ENCODE results near the gene ARHGEF38.
A peak's percentile ranks its signal among the peaks of the same experiment; 100 is the strongest.
"Not testable (repeated sequence)": the region's sequence is repeated elsewhere in the genome, so short reads cannot be mapped to it uniquely, and the experiment has no call there.

The ARHGEF38 gene

DNA sequence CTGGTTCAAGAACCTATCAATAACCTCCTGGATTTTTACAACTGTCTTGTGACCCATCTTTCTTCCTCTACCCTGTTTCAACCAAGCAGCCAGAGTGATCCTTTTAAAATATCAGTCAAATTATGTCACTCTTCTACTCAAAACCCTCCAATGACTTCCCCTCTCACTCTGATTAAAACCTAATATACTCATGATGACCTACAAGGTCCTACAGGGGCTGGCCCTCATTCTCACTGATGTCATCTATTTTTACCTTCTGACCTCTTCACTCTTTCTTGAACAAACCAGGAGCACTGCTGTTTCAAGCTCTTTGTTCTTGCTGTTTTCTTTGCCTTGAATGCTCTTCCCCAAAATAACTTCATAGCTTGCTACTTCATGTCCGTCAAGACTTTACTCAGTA, 48.5 kb downstream of the ARHGEF38 start:
- no peak for TF ChIP-seq CTCF (IDR thresholded peaks at IDR 0.05; ENCODE audit: insufficient read depth, low read depth, low read length, missing control alignments)
- DNase-seq (ENCODE audit: low read depth), result no peak

GRCh38 chr4:105601406-105601805, 49.0 kb downstream of the ARHGEF38 start:
- TF ChIP-seq CTCF (IDR thresholded peaks at IDR 0.05; ENCODE audit: insufficient read depth, low read depth, low read length, missing control alignments), result no peak
- no peak overlapping the region for H3K4me3 ChIP-seq (ENCODE audit: low read length)
- no peak for DNase-seq (ENCODE audit: low read depth)

More for the DNA sequence above, 48.5 kb downstream of the ARHGEF38 start:
- H3K4me3 ChIP-seq (ENCODE audit: low read length), result no peak overlapping the region

DNA sequence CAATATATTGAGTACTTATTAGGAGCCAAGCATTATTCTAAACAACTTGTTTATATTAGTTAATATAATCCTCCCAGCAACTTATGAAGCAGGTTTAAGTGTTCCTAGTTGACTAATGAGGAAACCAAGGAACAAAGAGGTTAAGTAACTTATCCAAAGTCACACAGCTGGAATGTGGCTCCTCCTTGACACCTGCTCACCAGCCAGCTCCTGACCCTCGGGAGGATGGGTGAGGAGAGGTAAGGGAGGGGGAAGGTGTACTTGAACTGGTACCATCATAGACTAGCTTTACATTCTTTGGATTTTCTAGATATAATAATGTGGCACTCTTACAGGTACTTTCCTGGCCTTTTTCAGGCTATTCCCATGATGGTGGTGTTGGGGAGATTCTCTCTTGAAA, 50.7 kb downstream of the ARHGEF38 start:
- DNase-seq (ENCODE audit: low read depth), result peak; percentile 39
- no peak overlapping the region for H3K4me3 ChIP-seq (ENCODE audit: low read length)
- TF ChIP-seq CTCF (IDR thresholded peaks at IDR 0.05; ENCODE audit: insufficient read depth, low read depth, low read length, missing control alignments), result no peak

- no peak overlapping the region for H3K4me3 ChIP-seq (ENCODE audit: low read length)
- no peak for TF ChIP-seq CTCF (IDR thresholded peaks at IDR 0.05; ENCODE audit: insufficient read depth, low read depth, low read length, missing control alignments)
- peak; percentile 69 for DNase-seq (ENCODE audit: low read depth)
These were observed 53.1 kb downstream of the ARHGEF38 start for GRCh38 chr4:105605493-105605892.

DNA sequence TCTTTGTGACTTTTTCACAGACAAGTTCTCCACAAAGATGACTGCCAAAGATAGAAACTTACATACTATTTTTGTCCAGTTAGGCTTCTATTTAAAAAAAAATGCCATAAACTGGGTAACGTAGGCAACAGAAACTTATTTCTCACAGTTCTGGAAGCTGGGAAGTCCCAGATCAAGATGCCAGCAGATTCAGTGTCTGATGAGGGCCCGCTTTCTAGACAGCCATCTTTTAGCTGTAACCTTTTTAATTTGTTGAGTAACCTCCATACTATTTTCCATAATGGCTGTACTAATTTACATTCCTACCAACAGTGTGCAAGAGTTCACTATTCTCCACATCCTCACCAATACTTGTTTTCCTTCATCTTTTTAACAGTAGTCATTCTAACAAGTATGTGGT, 55.5 kb downstream of the ARHGEF38 start:
- TF ChIP-seq CTCF (IDR thresholded peaks at IDR 0.05; ENCODE audit: insufficient read depth, low read depth, low read length, missing control alignments), result no peak
- DNase-seq (ENCODE audit: low read depth), result no peak
- H3K4me3 ChIP-seq (ENCODE audit: low read length), result no peak overlapping the region

DNA sequence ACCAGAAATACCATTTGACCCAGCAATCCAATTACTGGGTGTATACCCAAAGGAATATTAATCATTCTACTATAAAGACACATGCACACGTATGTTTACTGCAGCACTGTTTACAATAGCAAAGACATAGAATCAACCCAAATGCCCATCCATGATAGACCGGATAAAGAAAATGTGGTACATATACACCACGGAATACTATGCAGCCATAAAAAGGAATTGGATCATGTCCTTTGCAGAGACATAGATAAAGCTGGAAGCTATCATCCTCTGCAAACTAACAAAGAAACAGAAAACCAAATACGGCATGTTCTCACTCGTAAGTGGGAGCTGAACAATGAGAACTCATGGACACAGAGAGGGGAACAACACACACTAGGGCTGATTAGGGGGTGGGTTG, 57.4 kb downstream of the ARHGEF38 start:
- H3K4me3 ChIP-seq (ENCODE audit: low read length); DNase-seq (ENCODE audit: low read depth): not testable (repeated sequence)

DNA sequence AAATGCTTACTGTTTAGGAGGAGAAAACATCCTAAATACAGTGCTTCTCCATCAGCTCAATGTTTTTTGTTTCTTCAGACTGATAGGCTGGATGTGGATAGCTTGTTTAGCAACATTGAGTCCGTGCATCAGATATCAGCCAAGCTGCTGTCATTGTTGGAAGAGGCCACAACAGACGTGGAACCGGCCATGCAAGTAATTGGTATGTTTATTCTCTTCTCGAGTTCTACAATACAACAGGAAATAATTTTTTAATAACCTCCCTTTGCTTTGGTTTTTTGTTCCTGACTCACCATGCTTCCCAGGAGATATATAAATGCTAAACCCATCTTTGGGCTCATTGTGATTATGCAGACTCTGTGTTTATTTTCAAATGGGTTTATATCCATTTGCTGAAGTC, 60.9 kb downstream of the ARHGEF38 start:
- DNase-seq (ENCODE audit: low read depth), result peak; percentile 85
- no peak for TF ChIP-seq CTCF (IDR thresholded peaks at IDR 0.05; ENCODE audit: insufficient read depth, low read depth, low read length, missing control alignments)

More for the DNA sequence above, 60.9 kb downstream of the ARHGEF38 start:
- no peak overlapping the region for H3K4me3 ChIP-seq (ENCODE audit: low read length)

Data from epithelial cell of esophagus (primary cell).